Measurements from ENCODE around the gene SLC16A7.

The SLC16A7 gene

GRCh38 chr12:59834659-59835474 is 239.0 kb downstream of the SLC16A7 start:
- no peak for DNase-seq (ENCODE audit: low read depth in 2 of 2, low spot score in 1 of 2)
